Transverse colon (tissue), 4 donors: Measurements from ENCODE around the gene CSF3R. TPM values are rescaled to one million over a fixed set of nuclear protein-coding genes. Genes with fewer than 3 reads are reported as not detected.
"Not testable (repeated sequence)": the region's sequence is repeated elsewhere in the genome, so short reads cannot be mapped to it uniquely, and the experiment has no call there.

Experiments
- DNase-seq: peaks from one replicate; pipeline ENCODE4 v3.0.0-alpha.2; 2019
- H3K27ac ChIP-seq, 4 donors: fragments of 200-600 bp; sonication (generic); 2 replicates each; pipeline ENCODE4 v1.5.1; 2016 to 2018; ENCODE audit warnings: inconsistent platforms in 4 of 4
- H3K27me3 ChIP-seq: fragments of 200-600 bp; sonication (generic); 2 replicates; pipeline ENCODE4 v1.5.1; 2017; ENCODE audit warnings: inconsistent platforms
- H3K36me3 ChIP-seq, 4 donors: fragments of 200-600 bp; sonication (generic); 2 replicates each; pipeline ENCODE4 v1.5.1; 2017 to 2019; ENCODE audit warnings: inconsistent platforms in 4 of 4
- H3K4me1 ChIP-seq, 4 donors: fragments of 200-600 bp; sonication (generic); 2 replicates each; pipeline ENCODE4 v1.5.1; 2017 to 2020; ENCODE audit warnings: inconsistent platforms in 4 of 4
- H3K4me3 ChIP-seq, 4 donors: fragments of 200-600 bp; sonication (generic); 1 replicate in 1 of 4; 2 replicates in 3 of 4; pipeline versions ENCODE4 v1.5.1 to v1.6.1; 2017 to 2019; ENCODE audit warnings: inconsistent platforms in 4 of 4
- H3K9me3 ChIP-seq, 2 donors: fragments of 200-600 bp; sonication (generic); 2 replicates each; pipeline ENCODE4 v1.5.1; 2017 to 2019; ENCODE audit warnings: inconsistent platforms in 2 of 2
- CTCF ChIP-seq, 5 experiments: fragments of 200-600 bp in 3 of 5; fragments of 450-650 bp in 2 of 5; sonication (generic) in 3 of 5; IDR thresholded peaks; 1 replicate in 2 of 5; 2 replicates in 3 of 5; pipeline ENCODE4 v1.5.1; 2016 to 2017; ENCODE audit warnings: antibody characterized with exemption in 5 of 5, inconsistent platforms in 3 of 5, mild to moderate bottlenecking in 2 of 5, moderate library complexity in 1 of 5
- EP300 ChIP-seq: sonication (generic); formaldehyde crosslinking; IDR thresholded peaks from one replicate; pipeline ENCODE4 v1.6.1; 2017; ENCODE audit warnings: antibody characterized with exemption, low read depth
- POLR2A ChIP-seq: fragments of 450-650 bp; IDR thresholded peaks from one replicate; pipeline ENCODE4 v1.6.1; 2016; ENCODE audit warnings: antibody characterized with exemption, mild to moderate bottlenecking, moderate library complexity
- POLR2AphosphoS5 ChIP-seq, 3 donors: sonication (generic); formaldehyde crosslinking; IDR thresholded peaks; one replicate each; pipeline ENCODE4 v1.6.1; 2016; ENCODE audit warnings: antibody characterized with exemption in 3 of 3
- WGBS, 2 donors: methylation state at CpG; one replicate each; pipeline ENCODE4 v1.1.5; 2018; ENCODE audit warnings: low coverage in 1 of 2; 5-methylcytosine and 5-hydroxymethylcytosine counted together
- in situ Hi-C, 4 donors: fragments of 200-750 bp; cut with MboI; loops; one replicate each; pipeline versions ENCODE4 v1.15.0 to v1.15.1; 2017; ENCODE audit warnings: low sequenced_read_pairs in 3 of 4, low pct_ligation_motif_present in 1 of 4, low pct_unique_long_range_greater_than_20kb in 1 of 4
- intact Hi-C: fragments of 100-400 bp; cut with DNase I; formaldehyde crosslinking; loops from one replicate; pipeline ENCODE4 v1.15.1; 2023; ENCODE audit warnings: low total_unique reads
- total RNA-seq, 4 donors: library from RNA; depleted of rRNA; stranded (reverse); fragments of >200 nt; gene quantifications; one replicate each; pipeline ENCODE4 v1.1.0, GENCODE V29; 2016

Gene CSF3R
- total RNA-seq, 4 donors from 2014 or later = 3.8 to 17.1 (median 5.2) TPM

- Histone ChIP-seq H3K4me3 (no peak overlapping the region), H3K4me1 (no peaks in the 10 kb centered on the region), H3K27ac (no peak overlapping the region), H3K36me3 (no peaks in the 10 kb centered on the region), H3K9me3 (no peaks in the 10 kb centered on the region), H3K27me3 (peaks cover 2% of the 10 kb centered on the region)
- 78 to 100% methylated on average over 2 to 15 of the region's 15 CpGs for WGBS, 2 donors
- DNase-seq = no peak
- in situ Hi-C loops = no loop called here
- TF ChIP-seq EP300 (no peak), CTCF (IDR thresholded peaks at IDR 0.05) (no peak), POLR2A (no peak), POLR2AphosphoS5 (IDR thresholded peaks at IDR 0.05) (no peak)
- intact Hi-C loops = no loop called here
Observed at GRCh38 chr1:36511804-36512798, 29.4 kb upstream of the CSF3R start.

GRCh38 chr1:36511220-36511619 lies 28.5 kb upstream of the CSF3R start:
- DNase-seq, H3K4me1 ChIP-seq, H3K36me3 ChIP-seq, H3K4me3 ChIP-seq, in situ Hi-C loops, intact Hi-C loops, H3K27ac ChIP-seq, H3K9me3 ChIP-seq: not testable (repeated sequence)
- H3K27me3 ChIP-seq = peaks cover 11% of the 10 kb centered on the region
- WGBS, 2 donors = 46 to 75% methylated on average over 2 of the region's 2 CpGs

DNA sequence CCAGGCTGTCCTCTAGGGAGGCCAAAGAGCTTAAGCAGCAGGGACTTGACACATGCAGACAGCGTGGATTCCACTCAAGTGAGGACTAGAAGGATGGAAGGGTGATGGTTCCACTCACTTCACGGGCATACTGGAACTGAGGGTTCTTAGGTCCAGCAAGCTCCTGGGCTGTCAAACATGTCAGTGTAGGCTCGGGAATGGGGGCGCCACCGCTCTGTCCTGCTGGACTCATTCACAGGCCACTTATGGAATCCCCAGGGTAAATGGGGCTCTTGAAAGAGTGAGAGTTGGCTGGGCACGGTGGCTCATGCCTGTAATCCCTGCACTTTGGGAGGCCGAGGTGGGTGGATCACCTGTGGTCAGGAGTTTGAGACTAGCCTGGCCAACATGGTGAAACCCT lies 27.7 kb upstream of the CSF3R start:
- in situ Hi-C loops = no loop called here
- Histone ChIP-seq H3K27ac (no peak overlapping the region), H3K4me3 (no peak overlapping the region), H3K9me3 (no peaks in the 10 kb centered on the region), H3K27me3 (peaks cover 19% of the 10 kb centered on the region), H3K4me1 (no peaks in the 10 kb centered on the region), H3K36me3 (no peaks in the 10 kb centered on the region)
- intact Hi-C loops = no loop called here
- 81% methylated on average over 7 of the region's 7 CpGs; no CpG with 5 or more reads in 1 of the 2 donors for WGBS, 2 donors
- TF ChIP-seq POLR2AphosphoS5 (IDR thresholded peaks at IDR 0.05) (no peak), POLR2A (no peak), EP300 (no peak), CTCF (IDR thresholded peaks at IDR 0.05) (no peak)
- DNase-seq = no peak

DNA sequence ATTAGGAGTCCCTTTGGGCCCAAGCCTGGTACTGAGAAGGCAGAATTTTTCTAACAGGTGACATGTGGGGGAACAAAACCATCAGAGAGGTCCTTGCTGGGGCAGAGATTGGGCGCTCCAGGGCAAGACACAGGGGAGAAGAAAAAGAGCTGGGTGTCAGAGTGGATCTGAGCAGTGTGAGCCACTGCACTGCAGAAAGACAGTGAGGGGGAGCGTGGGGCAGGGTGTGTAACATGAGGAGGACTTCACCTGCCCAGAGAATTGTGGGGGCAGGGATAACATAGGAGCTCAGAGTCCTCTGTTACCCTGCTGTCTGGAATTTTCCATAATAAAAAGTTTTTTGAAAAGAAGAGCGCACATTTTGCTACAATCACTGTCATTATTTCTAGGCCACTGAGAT lies 25.5 kb upstream of the CSF3R start:
- H3K27me3 ChIP-seq = peaks cover 25% of the 10 kb centered on the region
- WGBS, 2 donors = 80 to 85% methylated on average over 2 to 3 of the region's 3 CpGs
- in situ Hi-C loops (no loop called here), intact Hi-C loops (no loop called here)
- no peak for DNase-seq
- TF ChIP-seq EP300 = no peak
- no peak for TF ChIP-seq POLR2A
- no peak for TF ChIP-seq CTCF (IDR thresholded peaks at IDR 0.05)
- TF ChIP-seq POLR2AphosphoS5 (IDR thresholded peaks at IDR 0.05) = no peak
- H3K4me3 ChIP-seq = no peak overlapping the region
- no peaks in the 10 kb centered on the region for H3K36me3 ChIP-seq
- H3K27ac ChIP-seq = no peak overlapping the region
- no peaks in the 10 kb centered on the region for H3K4me1 ChIP-seq
- no peaks in the 10 kb centered on the region for H3K9me3 ChIP-seq
